22Rv1 (cell line): ENCODE measurements around the gene SLC6A19.

Source experiments
- ZFX ChIP-seq: fragments of 450-650 bp; IDR thresholded peaks from 2 replicates; pipeline ENCODE4 v1.6.1; 2017; ENCODE audit warnings: antibody characterized with exemption, borderline replicate concordance
- TF ChIP-seq, protein P1 (sequence below): fragments of 450-650 bp; IDR thresholded peaks from 2 replicates; pipeline ENCODE4 v1.5.1; 2017; ENCODE audit warnings: mild to moderate bottlenecking

DNA sequence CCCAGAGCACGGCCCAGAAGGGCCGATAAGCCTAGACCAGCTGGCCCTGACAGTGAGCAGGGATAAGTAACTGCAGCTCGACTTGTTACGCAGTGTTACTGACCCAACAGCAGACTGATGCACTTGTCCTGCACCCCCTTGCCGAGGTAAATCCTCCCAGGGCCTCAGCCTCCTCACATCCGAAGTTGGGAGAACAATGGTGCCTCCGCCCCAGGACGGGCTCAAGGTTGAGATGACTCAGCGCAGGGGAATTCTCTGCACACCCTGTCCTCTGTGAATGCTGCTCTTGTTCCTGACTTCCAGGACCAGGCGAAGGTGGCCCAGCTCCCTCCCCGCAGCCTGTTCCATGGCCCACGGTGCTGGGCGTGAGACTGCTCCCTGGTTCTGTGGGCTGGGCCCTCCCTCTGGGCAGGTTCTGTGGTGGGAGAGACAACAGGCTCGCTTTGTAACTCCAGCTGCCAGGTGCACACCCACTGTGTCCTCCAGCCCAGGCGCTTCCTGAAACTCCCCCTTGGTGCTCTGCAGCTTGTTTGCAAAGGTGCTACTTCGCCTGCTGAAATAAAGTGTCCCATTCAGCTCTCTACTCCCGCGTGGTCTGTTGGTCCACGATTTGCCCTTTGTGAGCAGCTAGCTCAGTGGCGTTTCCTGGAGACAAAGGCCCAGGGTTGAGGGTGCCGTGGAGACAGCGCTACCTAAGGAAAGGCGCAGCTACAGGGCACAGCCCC lies 40.1 kb upstream of the SLC6A19 start:
- TF ChIP-seq, protein P1, sequence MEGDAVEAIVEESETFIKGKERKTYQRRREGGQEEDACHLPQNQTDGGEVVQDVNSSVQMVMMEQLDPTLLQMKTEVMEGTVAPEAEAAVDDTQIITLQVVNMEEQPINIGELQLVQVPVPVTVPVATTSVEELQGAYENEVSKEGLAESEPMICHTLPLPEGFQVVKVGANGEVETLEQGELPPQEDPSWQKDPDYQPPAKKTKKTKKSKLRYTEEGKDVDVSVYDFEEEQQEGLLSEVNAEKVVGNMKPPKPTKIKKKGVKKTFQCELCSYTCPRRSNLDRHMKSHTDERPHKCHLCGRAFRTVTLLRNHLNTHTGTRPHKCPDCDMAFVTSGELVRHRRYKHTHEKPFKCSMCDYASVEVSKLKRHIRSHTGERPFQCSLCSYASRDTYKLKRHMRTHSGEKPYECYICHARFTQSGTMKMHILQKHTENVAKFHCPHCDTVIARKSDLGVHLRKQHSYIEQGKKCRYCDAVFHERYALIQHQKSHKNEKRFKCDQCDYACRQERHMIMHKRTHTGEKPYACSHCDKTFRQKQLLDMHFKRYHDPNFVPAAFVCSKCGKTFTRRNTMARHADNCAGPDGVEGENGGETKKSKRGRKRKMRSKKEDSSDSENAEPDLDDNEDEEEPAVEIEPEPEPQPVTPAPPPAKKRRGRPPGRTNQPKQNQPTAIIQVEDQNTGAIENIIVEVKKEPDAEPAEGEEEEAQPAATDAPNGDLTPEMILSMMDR = no peak
- no peak for TF ChIP-seq ZFX
